COR-L47 (cell line): ENCODE results near the gene MIOS.
A peak's percentile ranks its signal among the peaks of the same experiment; 100 is the strongest.
"Not testable (repeated sequence)": the region's sequence is repeated elsewhere in the genome, so short reads cannot be mapped to it uniquely, and the experiment has no call there.

Experiments used
- DNase-seq: peaks from one replicate; lab custom pipeline; 2025; lab: John Stamatoyannopoulos, UW

Gene MIOS

DNA sequence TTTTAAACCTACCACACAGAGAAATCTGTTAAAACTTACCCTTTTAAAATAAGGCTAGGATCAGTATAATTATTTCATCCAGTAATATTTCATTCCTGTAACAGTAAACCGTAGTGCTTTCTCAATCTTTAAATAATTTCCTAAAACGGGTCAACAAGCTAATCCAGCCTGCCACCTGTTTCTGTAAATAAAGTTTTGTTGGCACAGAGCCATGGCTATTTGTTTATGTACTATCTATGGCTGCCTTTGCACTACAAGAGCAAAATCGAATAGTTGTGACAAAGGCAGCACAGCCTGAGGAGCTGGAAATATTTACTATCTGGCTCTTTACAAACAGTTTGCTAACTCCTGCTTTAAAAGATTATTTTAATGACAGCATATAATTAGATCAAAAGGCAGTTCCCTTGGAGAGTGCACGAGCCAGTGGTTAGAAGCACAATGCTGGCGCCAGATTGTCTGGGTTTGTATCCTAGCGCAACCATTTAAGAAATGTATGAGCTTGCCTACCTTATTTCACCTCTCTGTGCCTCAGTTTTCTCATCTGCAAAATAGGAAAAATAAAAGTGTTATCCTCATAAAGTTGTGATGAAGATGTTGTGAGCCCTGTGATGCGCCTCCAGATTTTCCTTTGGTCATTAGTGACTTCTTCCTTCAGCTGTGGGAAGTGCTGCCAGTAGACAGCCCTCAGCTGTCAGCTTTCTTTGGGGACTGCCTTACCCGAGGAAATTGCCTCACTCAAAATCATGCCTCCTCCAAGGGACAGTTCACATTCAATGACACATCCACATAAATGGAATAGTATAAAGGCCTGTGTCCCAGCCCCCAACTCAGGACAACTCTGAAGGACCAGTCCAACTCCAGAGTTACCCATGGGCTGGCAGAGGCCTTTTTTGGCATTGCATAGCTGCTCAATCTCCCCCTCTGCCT, 11.8 kb upstream of the MIOS start:
- DNase-seq = peak; percentile 99

DNA sequence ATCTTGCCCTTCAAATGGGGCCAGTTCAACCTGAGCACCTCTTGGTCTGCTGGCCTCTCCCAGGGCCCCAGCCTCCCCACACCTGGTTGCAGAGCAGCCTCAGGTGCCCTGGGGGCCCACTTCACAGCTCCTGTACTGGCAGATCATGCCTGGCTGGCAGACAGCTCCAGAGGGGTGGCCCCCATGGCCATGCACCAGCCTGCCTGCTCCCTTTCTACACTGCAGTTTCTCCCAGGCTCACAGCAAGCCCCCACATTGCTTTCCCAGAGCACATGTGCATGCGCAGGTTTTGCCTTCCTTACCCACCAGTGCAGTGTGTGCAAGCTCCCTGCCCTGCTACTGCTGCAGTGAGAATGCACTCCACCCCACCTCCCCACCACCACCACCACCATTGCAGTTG, 9.8 kb upstream of the MIOS start:
- no peak for DNase-seq

DNA sequence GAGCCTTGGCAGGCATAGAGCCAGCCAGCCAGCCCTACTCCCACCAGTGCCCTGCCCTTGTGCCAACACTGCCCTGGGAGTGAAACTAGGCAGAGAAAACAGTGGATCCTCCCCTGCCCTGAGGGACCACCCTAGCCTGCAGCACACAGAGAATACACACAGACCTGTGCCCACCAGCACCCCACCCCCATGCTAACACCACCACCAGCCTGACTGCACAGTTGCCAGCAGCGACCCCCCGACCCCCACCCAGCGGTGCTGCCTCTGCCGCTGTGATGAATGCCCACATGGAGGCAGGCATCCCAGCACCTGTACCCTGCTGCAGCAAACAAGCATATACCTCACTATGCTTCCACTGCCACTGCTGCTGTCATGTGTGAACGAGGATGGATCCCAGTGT, 9.4 kb upstream of the MIOS start:
- DNase-seq = no peak

DNA sequence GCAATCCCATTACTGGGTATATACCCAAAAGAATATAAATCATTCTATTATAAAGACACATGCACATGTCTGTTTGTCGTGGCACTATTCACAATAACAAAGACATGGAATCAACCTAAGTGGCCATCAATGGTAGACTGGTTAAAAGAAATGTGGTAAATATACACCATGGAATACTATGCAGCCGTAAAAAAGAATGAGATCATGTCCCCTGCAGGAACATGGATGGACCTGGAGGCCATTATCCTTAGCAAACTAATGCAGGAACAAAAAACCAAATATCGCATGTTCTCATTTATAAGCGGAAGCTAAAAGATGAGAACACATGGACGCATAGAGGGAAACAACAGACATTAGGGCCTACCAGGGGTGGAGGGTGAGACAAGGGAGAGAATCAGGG, 5.1 kb upstream of the MIOS start:
- DNase-seq = not testable (repeated sequence)

DNA sequence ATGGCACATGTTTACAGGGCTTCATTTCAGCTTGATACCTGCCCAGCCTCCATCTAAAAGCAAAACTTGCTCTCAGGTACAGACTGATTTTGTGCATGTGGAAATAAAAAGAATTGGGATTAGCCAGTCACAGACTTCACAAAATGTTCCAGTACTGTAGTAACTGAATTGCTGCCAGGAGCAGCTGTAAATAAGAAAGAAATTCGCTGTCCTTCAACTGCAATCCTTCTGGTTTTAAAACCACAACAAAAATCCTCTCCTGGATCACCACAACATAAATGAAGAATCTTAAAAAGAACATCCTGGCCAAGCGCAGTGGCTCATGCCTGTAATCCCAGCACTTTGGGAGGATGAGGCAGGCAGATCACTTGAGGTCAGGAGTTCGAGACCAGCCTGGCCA, 3.9 kb upstream of the MIOS start:
- DNase-seq = no peak

DNA sequence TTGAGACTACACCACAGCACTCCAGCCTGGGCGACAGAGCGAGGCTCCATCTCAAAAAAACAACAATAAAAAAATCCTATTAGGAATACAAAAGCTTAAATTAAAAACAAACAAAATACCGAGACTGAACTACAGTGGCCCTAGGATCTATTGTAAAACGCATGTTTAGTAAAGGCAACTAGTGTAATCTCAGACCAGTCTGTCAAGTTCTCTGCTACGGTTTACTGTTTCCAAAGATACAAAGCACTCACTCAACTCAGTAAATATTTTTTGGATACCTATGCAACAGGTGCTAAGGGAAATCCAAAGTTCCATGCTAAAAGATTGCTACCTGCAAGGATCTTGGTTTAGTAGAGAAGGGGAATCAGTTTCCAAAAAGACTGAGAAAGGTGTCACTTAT, 3.4 kb upstream of the MIOS start:
- DNase-seq = no peak

DNA sequence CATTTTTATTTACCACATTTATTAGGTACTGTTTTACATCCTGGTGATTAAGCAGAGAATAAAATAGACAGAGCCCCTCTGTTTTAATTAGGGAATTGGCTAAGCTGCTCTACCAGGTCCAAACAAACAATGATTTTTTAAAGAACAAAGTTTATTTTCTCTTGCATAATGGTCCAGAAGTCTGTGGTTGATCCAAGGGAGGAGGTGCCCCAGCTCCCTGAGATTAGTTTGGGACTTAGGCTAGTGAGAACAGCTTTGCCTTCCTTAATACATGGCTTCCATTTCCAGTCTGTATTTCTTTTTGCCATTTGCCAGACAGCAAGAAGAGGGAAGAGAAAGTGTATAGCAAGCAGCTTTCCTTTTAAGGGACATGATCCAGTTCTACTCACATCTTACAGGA, 2.9 kb upstream of the MIOS start:
- no peak for DNase-seq

DNA sequence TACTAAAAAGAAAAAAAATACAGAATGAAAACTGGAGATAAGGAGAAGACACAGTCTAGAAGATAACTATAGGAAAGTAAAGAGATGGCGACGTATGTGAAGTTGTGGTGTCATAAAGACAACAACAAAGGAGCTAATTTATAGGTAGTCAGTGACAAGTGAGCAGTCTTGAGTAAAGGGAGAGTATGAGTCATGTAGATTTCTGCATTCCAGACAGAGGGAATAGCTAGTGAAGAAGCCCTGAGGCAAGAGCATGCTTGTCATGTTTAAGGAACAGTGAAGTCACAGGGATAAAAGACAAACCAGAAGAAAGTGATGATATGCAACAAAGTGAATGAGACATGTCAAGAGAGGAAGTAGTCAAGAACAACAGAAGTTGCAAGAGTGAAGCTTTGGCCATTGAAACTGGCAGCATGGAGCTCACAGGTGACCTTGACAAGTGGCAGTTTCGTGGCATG, 2.3 kb upstream of the MIOS start:
- no peak for DNase-seq

DNA sequence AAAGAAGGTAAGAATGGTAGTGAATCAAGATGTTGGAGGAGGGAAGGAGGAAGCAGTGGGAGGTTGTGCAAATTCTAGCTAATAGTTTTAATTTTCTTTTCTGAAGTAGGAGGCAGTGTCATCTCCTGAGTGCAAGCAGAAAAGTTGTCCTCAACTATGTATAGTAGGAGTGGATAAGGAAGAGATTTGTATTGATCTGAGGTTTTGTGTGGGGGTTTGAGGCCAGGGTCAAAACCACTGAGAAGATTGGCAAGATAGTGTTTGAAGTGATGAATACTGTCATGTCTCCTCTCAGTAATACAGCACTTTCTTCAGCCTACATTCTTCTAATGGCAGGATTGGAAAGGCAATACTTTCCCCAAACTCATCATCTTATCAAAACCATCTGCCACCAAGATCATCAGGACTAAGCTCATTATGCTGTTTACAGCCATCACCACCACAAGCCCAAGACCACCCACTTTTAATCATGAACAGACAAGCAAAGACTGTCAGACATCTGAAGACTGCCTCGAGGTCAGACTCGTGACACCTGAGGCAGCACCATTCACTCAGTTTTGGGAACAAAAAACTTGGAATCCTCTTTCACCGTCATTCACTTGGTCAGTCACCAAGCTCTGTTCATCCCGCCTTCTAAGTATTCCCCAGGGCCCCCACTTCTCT, 1.5 kb upstream of the MIOS start:
- DNase-seq = no peak

DNA sequence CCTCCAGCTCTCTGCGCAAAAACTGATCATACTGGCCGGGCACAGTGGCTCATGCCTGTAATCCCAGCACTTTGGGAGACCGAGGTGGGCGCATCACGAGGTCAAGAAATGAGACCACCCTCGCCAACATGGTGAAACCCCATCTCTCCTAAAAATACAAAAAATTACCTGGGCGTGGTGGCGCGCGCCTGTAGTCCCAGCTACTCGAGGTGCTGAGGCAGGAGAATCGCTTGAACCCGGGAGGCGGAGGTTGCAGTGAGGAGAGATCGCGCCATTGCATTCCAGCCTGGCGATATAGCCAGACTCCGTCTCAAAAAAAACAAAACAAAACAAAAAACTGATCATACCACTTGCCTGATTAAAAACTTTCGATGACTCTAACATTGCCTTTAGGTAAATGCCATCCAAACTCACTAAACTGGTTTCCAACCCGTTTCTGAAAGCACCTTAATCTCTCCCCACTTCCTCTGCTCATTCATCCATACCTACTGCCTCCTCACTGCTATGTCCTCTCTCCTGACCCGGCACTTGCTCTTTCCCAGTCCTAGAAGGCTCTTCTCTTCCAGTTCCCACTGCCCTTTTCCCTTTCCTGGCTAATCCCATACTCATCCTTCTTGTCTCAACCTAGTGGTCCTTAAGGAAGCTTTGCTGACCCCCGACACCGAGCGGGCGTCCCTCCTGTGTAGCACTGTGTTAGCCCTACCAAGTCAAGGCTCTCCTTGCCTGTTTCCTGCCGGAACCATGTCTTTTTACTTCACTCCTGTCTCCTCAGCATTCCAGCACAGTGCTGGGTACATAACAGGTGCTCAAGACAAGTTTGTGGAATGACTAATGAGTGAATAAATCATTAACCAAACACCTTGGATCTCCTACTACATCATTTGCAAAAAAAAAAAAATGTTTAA, 686 bp upstream of the MIOS start:
- no peak for DNase-seq

DNA sequence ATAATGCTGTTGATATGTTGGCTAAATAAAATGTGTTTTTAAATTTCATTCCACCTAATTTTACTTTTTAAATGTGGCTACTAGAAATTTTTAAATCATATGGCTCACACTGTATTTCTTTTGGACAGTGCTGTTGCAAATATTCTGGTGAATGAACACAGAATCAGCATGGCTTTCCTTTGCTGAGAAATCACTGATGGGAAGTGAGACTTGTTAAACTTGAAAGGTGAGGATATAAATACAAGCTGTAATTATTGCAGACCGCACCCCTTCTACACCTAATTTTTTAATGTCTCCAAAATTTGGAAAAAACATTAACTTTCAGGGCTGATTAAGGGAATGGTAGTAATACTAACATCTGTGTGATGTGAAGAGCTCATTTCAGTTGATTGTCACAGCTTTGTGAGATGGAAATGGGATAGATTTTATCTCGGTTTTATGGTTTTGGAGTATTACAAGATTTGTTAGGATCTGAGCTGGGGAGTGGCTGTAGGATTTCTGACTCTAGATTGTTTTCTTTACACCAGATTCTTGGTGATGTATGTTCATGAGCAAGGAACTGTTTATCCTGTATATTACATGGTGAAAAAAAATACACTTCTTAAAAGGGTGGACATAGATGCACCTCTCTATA, 1.3 kb downstream of the MIOS start:
- no peak for DNase-seq

DNA sequence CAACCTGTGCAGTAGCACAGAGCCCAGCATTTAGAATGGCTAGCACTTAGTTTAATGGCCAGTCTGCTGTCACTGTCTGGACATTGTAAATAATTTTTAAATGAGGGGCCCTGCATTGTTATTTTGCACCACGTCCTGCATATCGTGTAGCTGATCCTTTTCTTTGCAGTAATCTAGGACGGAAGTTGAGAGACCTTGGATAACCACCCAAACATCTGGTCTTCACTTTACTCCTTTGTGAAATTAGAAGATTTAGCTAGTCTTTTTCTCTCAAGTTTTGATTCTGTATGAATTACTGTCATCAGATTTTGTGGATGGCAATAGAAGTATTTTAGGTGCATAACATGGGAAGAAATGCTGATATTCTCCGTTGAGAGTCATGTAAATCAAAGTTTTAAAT, 1.9 kb downstream of the MIOS start:
- no peak for DNase-seq

DNA sequence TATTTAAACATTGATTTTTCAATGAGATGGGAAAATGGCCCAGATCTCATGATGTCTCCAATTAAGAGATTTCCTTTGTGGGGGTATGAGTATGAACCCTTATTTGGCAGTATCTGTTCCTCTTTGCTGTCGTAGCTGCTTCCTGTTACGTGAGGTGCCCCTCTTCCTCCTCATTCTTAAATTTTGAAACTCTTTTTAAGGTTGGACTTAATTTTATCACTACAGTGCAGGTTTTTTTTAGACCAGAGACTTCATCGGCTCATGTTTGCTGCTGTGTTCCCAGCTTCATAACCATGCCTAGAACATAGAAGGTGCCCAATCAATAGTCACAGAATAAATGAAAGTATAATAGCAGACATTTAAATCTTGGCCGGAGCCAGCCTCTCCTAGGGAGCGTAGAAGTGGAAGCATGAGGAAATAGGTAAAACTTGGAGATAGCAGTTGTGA, 2.4 kb downstream of the MIOS start:
- DNase-seq = no peak

DNA sequence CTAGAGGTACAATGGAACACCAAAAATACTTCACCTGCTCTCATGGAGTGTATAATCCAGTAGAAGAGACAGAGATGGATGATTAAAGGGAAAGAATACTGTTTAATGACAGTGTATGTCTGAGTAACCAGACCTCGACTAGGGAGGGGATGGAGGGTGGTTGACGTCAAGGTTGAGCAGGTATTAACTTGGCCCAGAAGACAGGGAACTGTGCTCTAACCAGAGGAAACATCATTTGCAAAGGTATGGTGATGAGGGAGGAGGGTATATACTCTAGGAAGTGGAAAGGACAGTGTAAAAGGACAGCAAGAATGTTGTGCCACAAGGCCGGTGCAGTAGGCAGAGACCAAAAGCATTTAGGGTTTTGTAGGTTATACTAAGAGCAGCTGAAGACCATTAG, 2.9 kb downstream of the MIOS start:
- DNase-seq = no peak

DNA sequence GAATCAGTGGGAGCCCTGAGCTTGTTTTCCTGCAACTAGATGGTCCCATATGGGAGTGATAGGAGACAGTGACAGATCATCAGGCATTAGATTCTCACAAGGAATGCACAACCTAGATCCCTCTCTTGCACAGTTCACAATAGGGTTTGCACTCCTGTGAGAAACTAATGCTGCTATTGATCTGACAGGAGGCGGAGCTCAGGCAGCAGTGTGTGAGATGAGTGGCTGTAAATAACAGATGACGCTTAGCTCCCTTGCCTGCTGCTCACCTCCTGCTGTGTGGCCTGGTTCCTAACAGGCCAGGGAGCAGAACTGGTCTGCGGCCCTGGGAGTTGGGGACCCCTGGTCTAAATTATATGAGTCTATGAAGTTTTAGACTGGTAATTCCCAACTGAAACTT, 3.9 kb downstream of the MIOS start:
- DNase-seq = no peak

DNA sequence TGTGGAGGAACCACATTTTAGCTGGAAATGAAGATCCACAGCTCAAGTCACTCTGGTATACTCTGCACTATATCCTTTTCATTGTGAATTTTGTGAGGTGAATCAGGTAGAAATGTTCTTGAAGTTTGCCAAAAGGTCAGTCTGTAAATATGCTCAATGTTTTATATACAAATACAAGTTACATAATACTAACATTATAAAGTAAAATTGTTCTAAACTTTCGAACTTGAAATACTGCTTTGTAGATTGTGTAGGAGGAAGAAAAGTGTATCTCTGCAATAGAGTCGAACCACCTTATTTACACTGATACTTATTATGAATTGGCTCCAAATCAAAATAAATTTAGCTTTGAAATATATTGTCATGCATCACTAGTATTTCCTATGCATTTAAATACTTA, 7.0 kb downstream of the MIOS start:
- DNase-seq = no peak

DNA sequence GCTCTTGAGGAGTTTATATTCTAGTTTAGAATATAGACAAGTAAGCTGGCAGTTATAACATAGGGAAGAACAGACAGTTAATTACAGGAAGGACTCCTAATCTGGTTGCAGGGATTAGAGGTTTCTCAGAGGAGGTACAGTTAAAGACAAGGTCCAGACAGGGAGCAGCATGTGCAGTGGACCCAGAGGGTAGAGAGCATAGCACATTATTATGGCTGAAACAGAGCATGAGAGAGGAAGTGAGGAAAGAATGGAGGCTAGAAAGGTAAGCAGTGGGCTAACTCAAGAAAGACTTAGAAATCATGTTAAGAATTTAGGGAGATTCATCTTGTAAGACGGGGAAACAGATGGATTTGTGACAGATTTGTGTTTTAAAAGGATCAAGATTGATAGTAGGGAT, 9.7 kb downstream of the MIOS start:
- DNase-seq = no peak

DNA sequence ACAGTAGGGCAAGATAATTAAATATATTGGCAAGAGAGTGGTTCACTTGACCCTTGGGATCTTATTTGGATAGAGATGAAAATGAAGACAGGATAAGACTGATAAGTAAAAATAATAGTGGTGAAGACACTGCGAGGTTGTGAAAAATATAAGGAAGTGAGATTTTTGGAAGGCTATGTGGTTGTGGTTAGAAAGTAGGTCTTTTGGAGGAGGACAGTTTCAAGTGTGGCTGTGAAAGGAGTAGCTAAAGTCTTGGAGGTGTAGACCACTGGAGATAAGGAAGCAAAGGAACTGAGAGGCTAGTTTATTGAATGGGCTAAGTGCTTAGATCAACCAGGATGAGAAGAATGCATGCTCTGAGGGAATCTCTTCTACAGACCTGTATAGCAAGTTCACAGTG, 11.2 kb downstream of the MIOS start:
- no peak for DNase-seq

DNA sequence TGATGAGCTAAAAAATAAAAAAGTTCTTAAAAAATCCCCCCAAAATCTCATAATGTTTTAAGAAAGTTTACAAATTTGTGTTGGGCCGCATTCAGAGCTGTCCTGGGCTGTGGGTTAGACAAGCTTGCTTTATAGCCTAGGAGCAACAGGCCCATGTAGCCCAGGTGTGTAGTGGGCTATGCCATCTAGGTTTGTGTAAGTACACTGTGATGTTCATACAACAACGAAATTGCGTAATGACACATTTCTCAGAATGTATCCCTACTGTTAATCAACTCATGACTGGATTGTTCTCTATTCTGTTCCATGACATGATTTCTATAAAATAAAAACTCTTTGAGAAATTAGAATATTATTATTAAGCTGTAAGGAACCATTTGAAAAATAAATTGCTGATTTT, 13.0 kb downstream of the MIOS start:
- DNase-seq = no peak

DNA sequence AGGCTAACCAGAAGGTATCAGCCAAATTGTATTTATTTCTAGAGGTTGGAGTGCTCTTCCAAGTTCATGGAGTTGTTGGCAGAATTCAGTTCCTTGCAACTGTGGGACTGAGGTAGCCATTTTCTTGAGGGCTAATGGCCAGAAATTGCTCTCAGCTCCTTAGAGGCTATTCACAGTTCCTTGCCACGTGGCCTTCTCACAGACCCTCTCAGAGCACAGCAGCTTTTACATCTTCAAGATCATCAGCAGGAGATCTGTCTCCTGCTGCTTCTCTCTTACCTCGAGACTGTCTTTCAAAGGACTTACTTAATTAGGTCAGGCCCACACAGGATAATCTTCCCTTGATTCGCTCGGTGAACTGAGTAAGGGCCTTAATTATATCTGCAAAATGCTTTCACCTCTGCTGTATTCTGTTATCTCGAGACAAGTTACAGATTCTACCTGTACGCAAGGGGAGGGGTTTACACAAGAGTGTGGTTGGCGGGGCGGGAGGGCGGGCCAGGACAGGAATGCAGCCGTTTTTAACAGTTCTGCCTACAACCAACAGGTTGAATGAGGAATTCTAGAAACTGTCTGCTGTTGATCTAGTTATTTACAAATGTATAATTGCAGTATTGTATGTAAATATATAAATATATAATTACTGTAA, 15.0 kb downstream of the MIOS start:
- DNase-seq = no peak

DNA sequence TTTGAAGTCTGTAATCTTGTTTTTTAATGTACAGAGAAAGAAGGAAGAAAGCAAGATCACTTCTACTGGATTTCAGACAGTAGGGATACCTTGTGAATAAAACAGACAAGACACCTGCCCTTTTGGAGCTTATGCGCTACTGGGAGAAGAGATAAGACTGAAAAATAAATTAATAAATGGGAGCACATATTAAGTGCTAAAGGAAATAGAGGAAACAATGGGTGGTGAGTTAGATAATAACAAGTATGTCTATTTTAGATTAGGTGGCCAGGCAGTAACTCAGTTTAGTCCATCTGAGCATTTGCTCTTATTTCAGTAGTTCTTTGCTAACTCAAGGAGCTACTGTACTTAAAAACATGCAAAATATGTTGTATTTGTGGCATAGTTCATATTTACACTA, 15.9 kb downstream of the MIOS start:
- no peak for DNase-seq
